ENCODE results near the gene PGK1. TPM values are rescaled to one million over a fixed set of nuclear protein-coding genes. Genes with fewer than 3 reads are reported as not detected.
"Not testable (repeated sequence)": the region's sequence is repeated elsewhere in the genome, so short reads cannot be mapped to it uniquely, and the experiment has no call there.

PGK1 gene
- total RNA-seq, 1 experiment from 2014 or later, result 663 TPM

DNA sequence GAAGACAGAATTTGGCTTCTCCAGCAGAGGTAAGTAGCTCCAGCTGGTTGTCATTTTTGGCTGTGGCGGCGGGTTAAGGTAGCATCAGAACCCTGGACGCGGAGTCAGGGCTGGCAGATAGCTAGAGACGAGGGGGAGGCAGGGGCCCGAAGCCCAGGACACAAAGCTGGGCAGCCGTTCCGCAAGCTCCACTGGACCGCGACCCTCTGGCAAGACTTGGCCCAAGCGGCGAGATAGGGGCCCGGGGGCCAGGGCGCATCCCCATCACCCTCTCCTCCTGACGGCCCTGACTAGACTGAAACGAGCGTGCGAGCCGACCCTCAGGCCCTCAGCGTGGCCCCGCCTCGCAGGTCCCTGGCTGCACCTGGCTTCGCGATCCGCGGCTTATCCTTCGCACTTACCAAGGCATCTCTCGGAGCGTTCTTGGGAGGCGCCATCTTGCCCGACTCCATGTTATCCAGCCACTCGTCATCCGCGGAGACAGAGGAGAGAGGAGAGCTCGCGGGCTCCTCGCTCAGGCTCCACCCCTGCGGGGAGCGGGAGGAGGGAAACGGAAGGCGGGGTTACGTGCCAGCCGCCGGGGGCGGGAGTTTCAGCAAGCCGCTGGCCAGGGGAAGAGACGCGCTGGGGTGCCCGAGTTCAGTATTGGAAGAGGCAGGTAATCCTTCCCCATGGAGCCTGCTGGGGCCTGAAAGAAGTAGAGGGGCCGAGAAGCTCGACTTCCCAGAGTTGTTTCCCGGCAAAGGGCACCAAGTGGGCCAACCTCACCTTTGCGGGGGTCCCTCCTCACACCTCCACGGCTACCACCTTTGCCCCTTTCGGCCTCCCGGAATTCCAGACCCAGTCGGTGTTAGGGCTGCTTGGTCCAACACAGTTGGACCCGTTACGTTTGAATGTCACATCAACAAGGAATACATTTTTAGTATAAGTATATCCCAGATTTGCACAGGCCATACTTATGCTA is 35.4 kb downstream of the PGK1 start, which contains the start of gene TAF9B:
TSS of gene TAF9B (minus strand) at position 491 of the 964 bp plus-strand sequence. CDS start at position 452, 39 bp downstream.
- Histone ChIP-seq H3K4me1 (ENCODE audit: insufficient read depth, low read length) (peaks cover 10% of the 10 kb centered on the region), H3K27ac (ENCODE audit: low read length) (peak within 1 kb of the TSS; percentile 5; the same call in 1 of the 2 replicates), H3F3A (ENCODE audit: low read length, unreplicated experiment) (no peaks in the 10 kb centered on the region), H3K79me2 (ENCODE audit: low read length) (no peaks in the 10 kb centered on the region), H3K4me2 (ENCODE audit: low read length) (peak within 1 kb of the TSS; percentile 91), H3K9me2 (replicated peaks; ENCODE audit: low read length) (no peaks in the 10 kb centered on the region), H3K9ac (ENCODE audit: low read length) (peak within 1 kb of the TSS; percentile 87), H4K20me1 (ENCODE audit: low read length) (no peaks in the 10 kb centered on the region), H3K36me3 (ENCODE audit: low read depth, low read length) (no peaks in the 10 kb centered on the region), H3K4me3 (ENCODE audit: low read length) (peak within 1 kb of the TSS; percentile 98), H2AFZ (ENCODE audit: low read length) (peak within 1 kb of the TSS; percentile 97), H3K9me3 (ENCODE audit: low read length) (no peaks in the 10 kb centered on the region), H3K27me3 (ENCODE audit: low read length) (no peaks in the 10 kb centered on the region)
- intact Hi-C loops (cut with micrococcal nuclease), result loop anchor here (5.0 kb wide), 2 partner anchors 228 to 378 kb away; no protein-coding TSS in a partner anchor
- TF ChIP-seq, protein P1, sequence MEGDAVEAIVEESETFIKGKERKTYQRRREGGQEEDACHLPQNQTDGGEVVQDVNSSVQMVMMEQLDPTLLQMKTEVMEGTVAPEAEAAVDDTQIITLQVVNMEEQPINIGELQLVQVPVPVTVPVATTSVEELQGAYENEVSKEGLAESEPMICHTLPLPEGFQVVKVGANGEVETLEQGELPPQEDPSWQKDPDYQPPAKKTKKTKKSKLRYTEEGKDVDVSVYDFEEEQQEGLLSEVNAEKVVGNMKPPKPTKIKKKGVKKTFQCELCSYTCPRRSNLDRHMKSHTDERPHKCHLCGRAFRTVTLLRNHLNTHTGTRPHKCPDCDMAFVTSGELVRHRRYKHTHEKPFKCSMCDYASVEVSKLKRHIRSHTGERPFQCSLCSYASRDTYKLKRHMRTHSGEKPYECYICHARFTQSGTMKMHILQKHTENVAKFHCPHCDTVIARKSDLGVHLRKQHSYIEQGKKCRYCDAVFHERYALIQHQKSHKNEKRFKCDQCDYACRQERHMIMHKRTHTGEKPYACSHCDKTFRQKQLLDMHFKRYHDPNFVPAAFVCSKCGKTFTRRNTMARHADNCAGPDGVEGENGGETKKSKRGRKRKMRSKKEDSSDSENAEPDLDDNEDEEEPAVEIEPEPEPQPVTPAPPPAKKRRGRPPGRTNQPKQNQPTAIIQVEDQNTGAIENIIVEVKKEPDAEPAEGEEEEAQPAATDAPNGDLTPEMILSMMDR (conservative IDR thresholded peaks at IDR 0.05; ENCODE audit: low read depth, low read length), result no peak
- no peak for TF ChIP-seq EZH2phosphoT487 (IDR thresholded peaks at IDR 0.05; ENCODE audit: borderline replicate concordance, low read length)
- TF ChIP-seq EZH2 (IDR thresholded peaks at IDR 0.05; ENCODE audit: low read length, unreplicated experiment), result no peak
- TSS peak; percentile 78 for BruUV-seq (replicated peaks)
- DNase-seq (peak; percentile 91), ATAC-seq (peak; percentile 94)
- ChIA-PET POLR2A (ENCODE audit: unreplicated experiment) (no interaction called here), CTCF (no interaction called here)

DNA sequence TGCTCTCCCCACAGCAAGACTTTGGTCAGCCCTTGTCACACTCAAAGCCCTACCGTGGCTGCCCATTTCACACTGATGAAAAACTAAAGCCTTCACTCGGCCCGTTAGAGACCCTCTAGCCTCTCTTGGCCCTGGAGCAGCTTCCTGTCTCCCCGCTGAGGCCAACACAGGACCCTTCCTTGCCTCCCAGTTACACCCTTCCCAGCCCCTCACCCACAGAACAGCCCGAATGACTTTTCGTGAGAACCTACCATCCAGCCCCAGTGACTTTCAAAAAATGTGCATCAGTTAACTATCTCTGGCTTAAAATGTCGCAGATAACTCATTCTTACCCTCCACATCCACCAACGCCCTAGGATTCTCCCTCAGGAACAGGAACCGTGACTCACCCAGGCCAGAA is 36.2 kb downstream of the PGK1 start:
- Histone ChIP-seq H4K20me1 (ENCODE audit: low read length) (no peaks in the 10 kb centered on the region), H2AFZ (ENCODE audit: low read length) (peak overlapping the region; percentile 97), H3K9me3 (ENCODE audit: low read length) (no peaks in the 10 kb centered on the region), H3K4me3 (ENCODE audit: low read length) (peak overlapping the region; percentile 98), H3K9ac (ENCODE audit: low read length) (no peak overlapping the region), H3K36me3 (ENCODE audit: low read depth, low read length) (no peaks in the 10 kb centered on the region), H3K27me3 (ENCODE audit: low read length) (no peaks in the 10 kb centered on the region), H3K4me2 (ENCODE audit: low read length) (peak overlapping the region; percentile 91), H3K4me1 (ENCODE audit: insufficient read depth, low read length) (peaks cover 10% of the 10 kb centered on the region), H3K27ac (ENCODE audit: low read length) (no peak overlapping the region), H3F3A (ENCODE audit: low read length, unreplicated experiment) (no peaks in the 10 kb centered on the region), H3K79me2 (ENCODE audit: low read length) (no peaks in the 10 kb centered on the region), H3K9me2 (replicated peaks; ENCODE audit: low read length) (no peaks in the 10 kb centered on the region)
- no peak for ATAC-seq
- TF ChIP-seq EZH2 (IDR thresholded peaks at IDR 0.05; ENCODE audit: low read length, unreplicated experiment), result no peak
- TF ChIP-seq EZH2phosphoT487 (IDR thresholded peaks at IDR 0.05; ENCODE audit: borderline replicate concordance, low read length), result no peak
- TF ChIP-seq, protein P1 (conservative IDR thresholded peaks at IDR 0.05; ENCODE audit: low read depth, low read length), result no peak
- no TSS peak for BruUV-seq (replicated peaks)
- intact Hi-C loops (cut with micrococcal nuclease), result no loop called here
- POLR2A ChIA-PET (ENCODE audit: unreplicated experiment), result no interaction called here
- CTCF ChIA-PET, result no interaction called here
- DNase-seq, result no peak

DNA sequence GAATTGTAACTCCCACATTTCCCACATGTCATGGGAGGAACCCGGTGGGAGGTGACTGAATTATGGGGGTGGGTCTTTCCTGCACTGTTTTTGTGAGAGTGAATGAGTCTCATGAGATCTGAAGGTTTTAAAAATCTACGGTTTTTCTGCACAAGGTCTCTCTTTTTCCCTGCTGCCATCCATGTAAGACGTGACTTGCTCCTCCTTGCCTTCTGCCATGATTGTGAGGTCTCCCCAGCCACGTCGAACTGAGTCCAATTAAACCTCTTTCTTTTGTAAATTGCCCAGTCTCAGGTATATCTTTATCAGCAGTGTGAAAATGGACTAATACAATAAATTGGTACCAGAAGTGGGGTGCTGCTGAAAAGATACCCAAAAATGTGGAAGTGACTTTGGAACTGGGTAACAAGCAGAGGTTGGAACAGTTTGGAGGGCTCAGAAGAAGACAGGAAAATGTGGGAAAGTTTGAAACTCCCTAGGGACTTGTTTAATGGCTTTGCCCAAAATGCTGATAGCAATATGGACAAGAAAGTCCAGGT is 43.0 kb downstream of the PGK1 start:
- H3K36me3 ChIP-seq (ENCODE audit: low read depth, low read length); H3F3A ChIP-seq (ENCODE audit: low read length, unreplicated experiment); ATAC-seq; H3K79me2 ChIP-seq (ENCODE audit: low read length); intact Hi-C loops (cut with micrococcal nuclease); H2AFZ ChIP-seq (ENCODE audit: low read length); H3K4me3 ChIP-seq (ENCODE audit: low read length); H3K27me3 ChIP-seq (ENCODE audit: low read length); H3K9me2 ChIP-seq (replicated peaks; ENCODE audit: low read length); POLR2A ChIA-PET (ENCODE audit: unreplicated experiment); H3K4me2 ChIP-seq (ENCODE audit: low read length); H3K27ac ChIP-seq (ENCODE audit: low read length); H3K4me1 ChIP-seq (ENCODE audit: insufficient read depth, low read length); H3K9ac ChIP-seq (ENCODE audit: low read length); H3K9me3 ChIP-seq (ENCODE audit: low read length); H4K20me1 ChIP-seq (ENCODE audit: low read length); CTCF ChIA-PET; DNase-seq; BruUV-seq (replicated peaks): not testable (repeated sequence)

DNA sequence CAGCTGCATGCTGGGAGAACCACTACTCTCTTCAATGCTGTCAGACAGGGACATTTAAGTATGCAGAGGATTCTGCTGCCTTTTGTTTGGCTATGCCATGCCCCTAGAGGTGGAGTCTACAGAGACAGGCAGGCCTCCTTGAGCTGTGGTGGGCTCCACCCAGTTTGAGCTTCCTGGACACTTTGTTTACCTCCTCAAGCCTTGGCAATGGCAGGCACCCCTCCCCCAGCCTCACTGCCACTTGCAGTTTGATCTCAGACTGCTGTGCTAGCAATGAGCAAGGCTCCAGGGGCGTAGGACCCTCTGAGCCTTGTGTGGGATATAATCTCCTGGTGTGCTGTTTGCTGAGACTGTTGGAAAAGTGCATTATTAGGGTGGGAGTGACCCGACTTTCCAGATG is 53.3 kb downstream of the PGK1 start:
- H3K4me3 ChIP-seq (ENCODE audit: low read length); intact Hi-C loops (cut with micrococcal nuclease); H3F3A ChIP-seq (ENCODE audit: low read length, unreplicated experiment); H3K9me2 ChIP-seq (replicated peaks; ENCODE audit: low read length); H3K4me2 ChIP-seq (ENCODE audit: low read length); H3K9ac ChIP-seq (ENCODE audit: low read length); H3K79me2 ChIP-seq (ENCODE audit: low read length); H3K36me3 ChIP-seq (ENCODE audit: low read depth, low read length); DNase-seq; H2AFZ ChIP-seq (ENCODE audit: low read length); POLR2A ChIA-PET (ENCODE audit: unreplicated experiment); H4K20me1 ChIP-seq (ENCODE audit: low read length); H3K27me3 ChIP-seq (ENCODE audit: low read length); H3K27ac ChIP-seq (ENCODE audit: low read length); H3K9me3 ChIP-seq (ENCODE audit: low read length); BruUV-seq (replicated peaks); H3K4me1 ChIP-seq (ENCODE audit: insufficient read depth, low read length); ATAC-seq; CTCF ChIA-PET: not testable (repeated sequence)

DNA sequence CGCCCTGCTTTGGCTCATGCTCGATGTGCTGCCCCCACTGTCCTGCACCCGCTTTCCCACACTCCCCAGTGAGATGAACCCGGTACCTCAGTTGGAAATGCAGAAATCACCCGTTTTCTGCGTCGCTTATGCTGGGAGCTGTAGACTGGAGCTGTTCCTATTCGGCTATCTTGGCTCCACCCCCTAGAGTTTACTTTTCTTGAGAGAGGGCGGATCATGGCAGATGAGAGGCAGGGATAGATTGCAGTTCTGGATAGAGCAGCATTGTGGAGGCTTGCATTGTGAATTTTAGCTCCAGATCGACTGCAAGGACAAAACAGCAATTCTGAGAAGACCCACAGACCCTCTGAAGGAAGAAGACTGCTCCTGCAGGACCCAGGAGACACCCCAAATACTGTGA is 53.8 kb downstream of the PGK1 start:
- H3K9ac ChIP-seq (ENCODE audit: low read length); DNase-seq; H3K4me2 ChIP-seq (ENCODE audit: low read length); H3F3A ChIP-seq (ENCODE audit: low read length, unreplicated experiment); ATAC-seq; H3K79me2 ChIP-seq (ENCODE audit: low read length); H3K9me2 ChIP-seq (replicated peaks; ENCODE audit: low read length); BruUV-seq (replicated peaks); H3K27me3 ChIP-seq (ENCODE audit: low read length); H4K20me1 ChIP-seq (ENCODE audit: low read length); POLR2A ChIA-PET (ENCODE audit: unreplicated experiment); H2AFZ ChIP-seq (ENCODE audit: low read length); CTCF ChIA-PET; H3K27ac ChIP-seq (ENCODE audit: low read length); H3K4me3 ChIP-seq (ENCODE audit: low read length); H3K36me3 ChIP-seq (ENCODE audit: low read depth, low read length); H3K4me1 ChIP-seq (ENCODE audit: insufficient read depth, low read length); intact Hi-C loops (cut with micrococcal nuclease); H3K9me3 ChIP-seq (ENCODE audit: low read length): not testable (repeated sequence)
